Esophagus muscularis mucosa (tissue), 3 donors: ENCODE results near the gene FADS3.

Source experiments
- CTCF ChIP-seq, 3 experiments: fragments of 200-600 bp in 2 of 3; fragments of 450-650 bp in 1 of 3; sonication (generic) in 2 of 3; IDR thresholded peaks; one replicate each; pipeline ENCODE4 v1.5.1; 2017 to 2019; ENCODE audit warnings: antibody characterized with exemption in 3 of 3, mild to moderate bottlenecking in 2 of 3, moderate library complexity in 1 of 3
- POLR2A ChIP-seq: fragments of 450-650 bp; IDR thresholded peaks from one replicate; pipeline ENCODE4 v1.6.1; 2017; ENCODE audit warnings: antibody characterized with exemption, moderate library complexity, mild to moderate bottlenecking, low read depth

GRCh38 chr11:61830237-61831105 lies 60.9 kb downstream of the FADS3 start:
- TF ChIP-seq CTCF (IDR thresholded peaks at IDR 0.05), result no peak
- no peak for TF ChIP-seq POLR2A
